Measurements from ENCODE around the gene MCHR1. TPM values are rescaled to one million over a fixed set of nuclear protein-coding genes. Genes with fewer than 3 reads are reported as not detected.

MCHR1 gene
- total and polyA plus RNA-seq, 2 experiments from 2014 or later: 0.91 to 2.4 TPM

- TF ChIP-seq EZH2 (IDR thresholded peaks at IDR 0.05; ENCODE audit: low read depth, unreplicated experiment): no peak
These were observed 47.2 kb downstream of the MCHR1 start (continued) for GRCh38 chr22:40726514-40726913.

- H3K27ac Mint-ChIP-seq: peak overlapping the region; percentile 94
- H3K4me1 Mint-ChIP-seq: peaks cover 32% of the 10 kb centered on the region
- H3K4me3 Mint-ChIP-seq: peak overlapping the region; percentile 5; the same call in 2 of the 3 replicates
- ATAC-seq (peak; percentile 40), DNase-seq (ENCODE audit: low spot score) (no peak)
- H3K27ac ChIP-seq (ENCODE audit: low read depth): peak overlapping the region; percentile 85
- H3K79me2 ChIP-seq (replicated peaks; ENCODE audit: insufficient read depth): no peaks in the 10 kb centered on the region
- no peaks in the 10 kb centered on the region for H3K27me3 ChIP-seq (ENCODE audit: insufficient read depth)
- H3K4me2 ChIP-seq: peak overlapping the region; percentile 41
- no peaks in the 10 kb centered on the region for H3K36me3 ChIP-seq (ENCODE audit: insufficient read depth)
- peaks cover 8% of the 10 kb centered on the region for H3F3A ChIP-seq (replicated peaks; ENCODE audit: low read depth)
- H3K36me3 Mint-ChIP-seq (ENCODE audit: low read depth): 0 out of 3 replicates have a peak, but pooled peaks cover 3% of the 10 kb centered on the region
- no peak overlapping the region for H3K4me3 ChIP-seq
- H4K20me1 ChIP-seq (replicated peaks; ENCODE audit: insufficient read depth): no peaks in the 10 kb centered on the region
- peaks cover 5% of the 10 kb centered on the region; the same call in 1 of the 3 replicates for H3K9me3 Mint-ChIP-seq
- peaks cover 31% of the 10 kb centered on the region for H3K4me1 ChIP-seq (ENCODE audit: insufficient read depth)
- peaks cover 4% of the 10 kb centered on the region for H3K27me3 Mint-ChIP-seq (ENCODE audit: insufficient read depth, low read depth, poor library complexity)
- peak overlapping the region; percentile 3; the same call in 1 of the 2 replicates for H2AFZ ChIP-seq
- H3K9me2 ChIP-seq (ENCODE audit: insufficient read depth): no peaks in the 10 kb centered on the region
- TF ChIP-seq EZH2phosphoT487 (IDR thresholded peaks at IDR 0.05; ENCODE audit: unreplicated experiment) (no peak), ZNF331 (CRISPR knock-in tag; IDR thresholded peaks at IDR 0.05; ENCODE audit: low read depth) (no peak), STAT1 (IDR thresholded peaks at IDR 0.05; ENCODE audit: unreplicated experiment) (no peak), CREB1 (CRISPR knock-in tag; IDR thresholded peaks at IDR 0.05; ENCODE audit: low read depth) (no peak), EZH2 (IDR thresholded peaks at IDR 0.05; ENCODE audit: low read depth, unreplicated experiment) (no peak), CTCF (conservative IDR thresholded peaks at IDR 0.05; ENCODE audit: low read depth in 2 of 2) (no peak), POLR2AphosphoS5 (IDR thresholded peaks at IDR 0.05; ENCODE audit: low read depth) (no peak), ZNF462 (CRISPR knock-in tag; IDR thresholded peaks at IDR 0.05) (no peak), ZNF114 (CRISPR knock-in tag; IDR thresholded peaks at IDR 0.05) (no peak), NANOG (IDR thresholded peaks at IDR 0.05; ENCODE audit: borderline replicate concordance) (no peak), JUNB (IDR thresholded peaks at IDR 0.05; ENCODE audit: unreplicated experiment) (no peak), REST (IDR thresholded peaks at IDR 0.05; ENCODE audit: unreplicated experiment) (no peak)
These were observed 48.0 kb downstream of the MCHR1 start for GRCh38 chr22:40727070-40727963.

All from GM23338 (cell line).